Pons (tissue), 1 donor: ENCODE results near the gene NCLN.
A peak's percentile ranks its signal among the peaks of the same experiment; 100 is the strongest.
"Not testable (repeated sequence)": the region's sequence is repeated elsewhere in the genome, so short reads cannot be mapped to it uniquely, and the experiment has no call there.

Experiments used
- DNase-seq: peaks from one replicate; pipeline ENCODE4 v3.0.0-alpha.2; 2016; ENCODE audit warnings: low spot score

The NCLN gene

GRCh38 chr19:3198901-3199700 lies 13.4 kb downstream of the NCLN start:
- DNase-seq, result no peak

GRCh38 chr19:3201072-3201700 lies 15.5 kb downstream of the NCLN start:
- DNase-seq, result no peak

DNA sequence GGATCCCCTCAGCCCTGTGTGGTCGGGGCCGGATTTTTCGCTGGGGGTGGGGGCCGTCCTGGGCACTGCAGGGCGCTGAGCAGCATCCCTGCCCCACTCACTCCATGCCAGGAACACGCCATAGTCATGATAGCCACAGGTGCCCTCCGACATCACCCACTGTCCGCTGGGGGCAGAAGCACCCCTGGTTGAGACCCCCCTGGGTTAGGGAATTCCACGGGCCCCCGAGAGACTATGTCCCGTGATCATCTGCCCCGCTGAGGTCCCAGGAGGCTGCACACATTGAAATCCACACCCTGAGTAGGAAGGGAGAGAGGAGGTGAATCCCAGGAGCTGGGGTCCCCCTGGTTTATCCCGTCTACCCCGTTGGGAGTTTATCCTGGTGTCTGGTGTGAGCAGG lies 16.2 kb downstream of the NCLN start:
- DNase-seq, result no peak

- DNase-seq, result no peak
Observed at GRCh38 chr19:3202346-3202745, 16.6 kb downstream of the NCLN start.

- not testable (repeated sequence) for DNase-seq
Observed at GRCh38 chr19:3202895-3203294, 17.2 kb downstream of the NCLN start.

DNA sequence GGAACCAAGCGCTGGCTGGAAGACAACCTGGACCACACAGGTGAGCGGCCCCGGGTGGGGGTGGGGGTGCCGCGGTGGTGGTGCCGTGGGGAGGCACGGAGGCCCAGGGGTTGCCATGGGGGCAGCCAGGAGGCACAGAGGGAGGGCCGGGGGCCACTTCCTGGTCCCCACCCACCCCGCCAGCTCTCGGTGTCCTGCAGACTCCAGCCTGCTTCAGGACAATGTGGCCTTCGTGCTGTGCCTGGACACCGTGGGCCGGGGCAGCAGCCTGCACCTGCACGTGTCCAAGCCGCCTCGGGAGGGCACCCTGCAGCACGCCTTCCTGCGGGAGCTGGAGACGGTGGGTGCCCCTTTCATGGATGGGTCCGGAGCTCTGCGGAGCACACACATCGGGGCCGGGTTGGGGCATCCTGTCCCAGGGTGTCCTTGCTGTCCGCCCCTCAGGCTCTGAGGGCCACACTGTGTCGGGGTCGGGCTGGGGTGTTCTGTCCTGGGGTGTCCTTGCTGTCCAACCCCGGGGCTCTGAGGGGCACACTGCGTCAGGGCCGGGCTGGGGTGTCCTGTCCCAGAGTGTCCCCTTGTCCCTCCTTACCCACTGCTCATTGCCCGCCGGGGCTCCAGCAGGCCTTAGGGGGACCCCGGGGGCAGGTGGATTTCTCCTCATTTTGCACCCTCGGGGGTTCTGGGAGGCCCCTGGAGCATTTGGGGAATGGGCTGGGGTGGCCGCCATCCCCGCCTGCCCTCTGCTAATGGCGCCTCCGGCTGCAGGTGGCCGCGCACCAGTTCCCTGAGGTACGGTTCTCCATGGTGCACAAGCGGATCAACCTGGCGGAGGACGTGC lies 18.3 kb downstream of the NCLN start:
- DNase-seq, result no peak

- DNase-seq, result no peak
Observed at GRCh38 chr19:3204646-3205275, 19.0 kb downstream of the NCLN start.

DNA sequence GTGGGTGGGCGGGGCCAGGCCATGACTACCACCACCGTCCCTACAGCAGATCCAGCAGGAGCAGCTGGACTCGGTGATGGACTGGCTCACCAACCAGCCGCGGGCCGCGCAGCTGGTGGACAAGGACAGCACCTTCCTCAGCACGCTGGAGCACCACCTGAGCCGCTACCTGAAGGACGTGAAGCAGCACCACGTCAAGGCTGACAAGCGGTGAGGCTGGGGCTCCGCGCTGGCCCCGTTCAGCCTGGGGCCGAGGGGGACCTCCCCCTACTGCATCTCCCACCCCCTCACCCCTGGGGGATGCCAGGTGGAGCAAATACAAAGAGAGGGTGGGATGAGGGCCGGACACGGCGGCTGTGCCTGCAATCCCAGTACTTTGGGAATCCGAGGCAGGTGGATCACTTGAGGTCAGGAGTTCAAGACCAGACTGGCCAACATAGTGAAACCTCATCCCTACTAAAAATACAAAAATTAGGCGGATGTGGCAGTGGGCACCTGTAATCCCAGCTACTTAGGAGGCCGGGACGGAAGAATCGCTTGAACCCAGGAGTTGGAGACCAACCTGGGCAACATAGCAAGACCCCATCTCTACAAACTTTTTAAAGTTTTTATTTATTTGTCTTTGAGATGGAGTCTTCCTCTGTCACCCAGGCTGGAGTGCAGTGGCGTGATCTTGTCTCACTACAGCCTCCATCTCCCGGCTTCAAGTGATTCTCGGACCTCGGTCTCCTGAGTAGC lies 20.7 kb downstream of the NCLN start:
- no peak for DNase-seq

- DNase-seq, result no peak
Observed at GRCh38 chr19:3207461-3208242, 21.9 kb downstream of the NCLN start.

- DNase-seq, result no peak
Observed at GRCh38 chr19:3208317-3209207, 22.8 kb downstream of the NCLN start.

GRCh38 chr19:3210347-3211017 lies 24.8 kb downstream of the NCLN start:
- DNase-seq, result no peak

GRCh38 chr19:3211191-3211590 lies 25.5 kb downstream of the NCLN start:
- DNase-seq, result no peak

DNA sequence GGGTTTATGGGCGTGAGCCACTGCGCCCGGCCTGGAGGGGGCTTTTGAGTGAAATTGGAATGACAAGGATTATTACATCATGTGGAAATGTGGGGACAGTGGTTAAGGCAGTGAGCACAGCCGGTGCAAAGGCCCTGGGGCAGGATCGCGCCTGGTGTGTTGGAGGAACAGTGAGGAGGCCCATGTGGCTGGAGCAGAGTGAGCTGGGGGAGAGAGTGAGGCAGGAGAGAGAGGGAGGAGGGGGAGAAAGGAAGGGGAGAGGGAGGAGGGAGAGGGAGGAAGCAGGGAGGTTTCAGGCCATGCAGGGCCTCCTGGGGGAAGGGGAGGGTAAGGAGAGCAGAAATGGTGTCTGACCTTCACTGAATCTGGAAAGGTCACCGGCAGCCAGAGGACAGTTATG lies 27.4 kb downstream of the NCLN start:
- DNase-seq, result no peak

DNA sequence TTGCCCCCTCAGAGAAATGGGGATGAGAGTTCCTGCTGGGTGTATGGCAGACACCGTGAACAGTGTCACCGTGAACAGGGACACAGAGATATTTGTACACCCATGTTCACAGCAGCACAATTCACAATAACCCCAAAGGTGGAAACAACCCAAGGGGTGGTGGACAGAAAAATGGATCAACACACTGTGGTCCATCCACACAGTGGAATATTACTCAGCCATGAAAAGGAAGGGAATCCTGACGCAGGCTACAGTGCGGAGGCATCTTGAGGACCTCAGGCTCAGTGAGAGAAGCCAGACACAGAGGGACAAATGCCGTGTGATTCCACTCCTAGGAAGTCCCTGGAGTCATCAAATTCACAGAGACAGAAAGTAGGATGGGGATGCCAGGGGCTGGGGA lies 31.1 kb downstream of the NCLN start:
- DNase-seq, result no peak

- DNase-seq, result no peak
Observed at GRCh38 chr19:3220576-3220975, 34.8 kb downstream of the NCLN start.

- not testable (repeated sequence) for DNase-seq
Observed at GRCh38 chr19:3221576-3221975, 35.8 kb downstream of the NCLN start.

DNA sequence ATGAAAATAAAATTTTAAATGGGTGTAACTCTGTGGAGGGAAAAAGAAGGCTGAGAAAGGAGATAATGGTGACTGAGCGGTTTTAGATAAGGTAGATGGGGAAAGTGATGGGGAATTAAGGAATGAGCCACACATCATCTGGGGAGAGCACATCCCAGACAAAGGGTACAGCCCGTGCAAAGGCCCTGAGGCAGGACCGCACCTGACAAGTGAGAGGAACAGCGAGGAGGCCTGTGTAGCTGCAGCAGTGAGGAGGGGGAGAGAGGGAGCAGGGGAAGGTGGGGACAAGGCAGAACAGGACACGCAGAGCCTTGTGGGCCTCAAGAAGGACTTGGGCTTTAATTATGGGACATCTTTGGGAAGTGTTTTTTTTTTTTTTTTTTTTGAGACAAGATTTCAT lies 37.0 kb downstream of the NCLN start:
- no peak for DNase-seq

DNA sequence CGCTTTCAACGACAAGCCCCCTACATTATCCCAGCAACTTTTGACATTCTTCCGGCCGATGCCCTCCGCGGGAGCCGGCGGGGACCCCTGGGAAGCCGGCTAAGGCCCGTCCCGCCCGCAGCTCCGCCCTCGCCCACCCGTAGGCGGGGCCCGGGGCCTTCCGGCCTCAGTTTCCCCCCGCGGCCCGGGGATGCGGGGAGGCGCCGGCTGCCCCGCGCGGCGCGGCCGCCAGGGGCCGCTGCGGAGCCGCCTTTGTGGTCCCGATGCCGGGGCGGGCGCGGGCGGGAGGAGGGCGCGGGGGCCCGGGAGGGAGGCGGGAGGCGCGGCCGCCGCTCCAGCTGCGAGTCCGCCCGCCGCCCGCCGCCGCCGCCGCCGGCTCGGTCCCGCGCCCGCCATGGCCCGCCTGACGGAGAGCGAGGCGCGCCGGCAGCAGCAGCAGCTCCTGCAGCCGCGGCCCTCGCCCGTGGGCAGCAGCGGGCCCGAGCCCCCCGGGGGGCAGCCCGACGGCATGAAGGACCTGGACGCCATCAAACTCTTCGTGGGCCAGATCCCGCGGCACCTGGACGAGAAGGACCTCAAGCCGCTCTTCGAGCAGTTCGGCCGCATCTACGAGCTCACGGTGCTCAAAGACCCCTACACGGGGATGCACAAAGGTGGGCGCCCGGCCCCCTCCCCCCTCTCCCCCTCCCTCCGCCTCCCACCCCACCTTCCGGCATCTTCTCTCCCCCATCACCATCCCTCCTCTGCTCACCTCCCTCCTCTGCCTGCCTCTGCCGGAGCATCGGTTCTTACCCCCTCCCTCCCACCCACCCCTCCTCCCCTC lies 38.8 kb downstream of the NCLN start, which contains the start of gene CELF5:
CELF5 (plus strand) TSS at position 316 of the 823 bp plus-strand sequence; CDS start at position 395, 79 bp downstream.
- DNase-seq, result peak; percentile 2
